GM12864 (cell line): Measurements from ENCODE around the gene BTBD6.
"Not testable (repeated sequence)": the region's sequence is repeated elsewhere in the genome, so short reads cannot be mapped to it uniquely, and the experiment has no call there.

Source experiments
- DNase-seq: peaks from one replicate; pipeline ENCODE4 v3.0.0-alpha.2; 2011; ENCODE audit warnings: low read depth
- H3K4me3 ChIP-seq: 2 replicates; pipeline ENCODE4 v1.5.1; 2011; ENCODE audit warnings: mild to moderate bottlenecking, low read depth, low read length, control low read depth
- CTCF ChIP-seq: IDR thresholded peaks from 2 replicates; pipeline ENCODE4 v1.5.1; 2011; ENCODE audit warnings: low read depth, mild to moderate bottlenecking, moderate library complexity, low read length, control low read depth, inconsistent platforms; ENCODE audit errors: missing control alignments

BTBD6 gene

DNA sequence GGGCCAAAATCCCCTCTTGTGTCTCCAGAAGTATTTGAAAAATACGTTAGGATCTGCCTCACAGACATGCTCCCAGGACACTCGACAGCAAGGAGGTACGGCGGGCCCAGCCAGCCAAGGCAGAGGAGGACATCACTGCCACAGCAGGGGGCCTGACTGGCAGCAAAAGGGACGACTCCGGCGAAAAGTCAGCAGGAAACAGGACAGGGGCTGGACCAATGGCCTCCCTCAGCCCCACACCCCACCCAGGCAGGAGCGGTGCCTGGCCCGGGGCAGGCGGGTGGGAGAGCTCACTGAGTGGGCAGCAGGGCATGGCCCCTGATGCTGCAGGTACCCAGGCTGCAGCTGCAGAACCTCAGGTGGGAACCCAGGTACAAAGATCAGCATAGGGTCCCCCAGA, 34.7 kb downstream of the BTBD6 start:
- TF ChIP-seq CTCF, result no peak
- no peak for DNase-seq
- no peak overlapping the region for H3K4me3 ChIP-seq

DNA sequence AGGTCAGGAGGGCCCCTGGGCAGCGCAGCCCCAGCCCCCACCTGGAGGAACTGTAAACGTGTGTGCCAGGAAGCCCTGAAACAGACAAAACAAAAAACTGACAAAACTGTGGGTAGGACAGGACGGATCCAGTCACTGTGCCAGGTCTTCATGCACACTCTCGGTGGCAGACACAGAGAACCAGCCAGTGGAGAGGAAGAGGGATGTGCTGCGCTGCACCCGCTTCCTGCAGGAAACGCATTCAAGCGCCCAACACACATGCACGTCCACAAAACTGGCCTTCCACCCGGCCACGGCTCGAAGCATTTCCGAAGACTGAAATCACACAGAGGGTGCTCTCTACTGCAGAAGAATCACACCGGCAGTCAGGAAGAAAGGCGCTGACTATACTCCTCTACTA, 35.6 kb downstream of the BTBD6 start:
- DNase-seq, result no peak
- H3K4me3 ChIP-seq, result no peak overlapping the region
- TF ChIP-seq CTCF, result no peak

- no peak for DNase-seq
- no peak overlapping the region for H3K4me3 ChIP-seq
- no peak for TF ChIP-seq CTCF
Measured at GRCh38 chr14:105285174-105285573, 36.8 kb downstream of the BTBD6 start.

DNA sequence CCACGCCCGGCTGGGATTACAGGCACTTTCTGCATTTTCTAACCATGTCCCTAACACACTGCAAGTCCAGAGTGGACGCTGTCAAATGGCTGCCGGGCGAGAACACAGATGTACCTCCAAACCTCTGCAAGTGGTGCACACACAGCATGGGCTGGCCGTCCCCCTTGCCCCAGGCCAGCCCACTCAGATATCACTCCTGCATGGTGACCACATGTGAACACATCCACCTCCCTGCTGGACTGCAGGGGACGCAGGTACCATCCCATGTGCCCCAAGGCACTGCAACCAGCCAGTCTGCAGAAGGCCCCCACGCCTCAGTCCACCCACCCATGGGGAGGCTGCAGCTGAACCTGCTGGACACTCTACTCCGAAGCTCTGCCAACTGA, 38.4 kb downstream of the BTBD6 start:
- no peak for TF ChIP-seq CTCF
- no peak for DNase-seq

GRCh38 chr14:105287249-105288102, 39.1 kb downstream of the BTBD6 start:
- no peak for TF ChIP-seq CTCF
- H3K4me3 ChIP-seq, result no peak overlapping the region
- DNase-seq, result no peak

More for the DNA sequence above, 38.4 kb downstream of the BTBD6 start:
- no peak overlapping the region for H3K4me3 ChIP-seq

- DNase-seq, H3K4me3 ChIP-seq: not testable (repeated sequence)
Measured at GRCh38 chr14:105288936-105289335, 40.6 kb downstream of the BTBD6 start.

- DNase-seq, result no peak
Measured at GRCh38 chr14:105290621-105291346, 42.5 kb downstream of the BTBD6 start.

More at GRCh38 chr14:105290621-105291346, 42.5 kb downstream of the BTBD6 start:
- no peak for TF ChIP-seq CTCF
- H3K4me3 ChIP-seq, result no peak overlapping the region
